HTR-8/SVneo (cell line): ENCODE measurements around the gene ITFG2.

Source experiments
- DNase-seq: peaks from one replicate; pipeline ENCODE4 v3.0.0; 2011; ENCODE audit warnings: low spot score, mixed read lengths; ENCODE audit not compliant: insufficient read length
- FAIRE-seq: peaks from 2 replicates; lab custom pipeline; 2011; peaks lifted over from hg19 to GRCh38; lab: Jason Lieb, UNC

Gene ITFG2

DNA sequence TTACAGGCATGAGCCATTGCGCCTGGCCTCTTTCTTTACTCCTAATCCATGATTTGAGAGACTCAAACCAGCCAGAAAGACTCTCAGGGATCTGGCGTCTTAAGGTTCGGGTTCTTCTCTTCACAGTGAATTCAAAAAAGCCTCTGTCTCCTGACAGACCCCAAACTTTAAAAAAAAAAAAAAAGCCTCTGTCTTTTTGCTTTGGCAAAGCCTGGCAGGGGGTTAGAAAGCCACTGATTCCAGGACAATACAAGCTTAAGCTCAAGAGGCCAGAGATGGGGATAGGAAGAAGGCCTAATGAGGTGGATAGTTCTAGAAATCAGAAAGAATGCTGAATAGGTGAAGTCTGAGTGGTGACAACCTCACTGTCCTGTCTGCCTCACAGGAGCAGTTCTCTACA lies 13.6 kb downstream of the ITFG2 start:
- no peak for FAIRE-seq

DNA sequence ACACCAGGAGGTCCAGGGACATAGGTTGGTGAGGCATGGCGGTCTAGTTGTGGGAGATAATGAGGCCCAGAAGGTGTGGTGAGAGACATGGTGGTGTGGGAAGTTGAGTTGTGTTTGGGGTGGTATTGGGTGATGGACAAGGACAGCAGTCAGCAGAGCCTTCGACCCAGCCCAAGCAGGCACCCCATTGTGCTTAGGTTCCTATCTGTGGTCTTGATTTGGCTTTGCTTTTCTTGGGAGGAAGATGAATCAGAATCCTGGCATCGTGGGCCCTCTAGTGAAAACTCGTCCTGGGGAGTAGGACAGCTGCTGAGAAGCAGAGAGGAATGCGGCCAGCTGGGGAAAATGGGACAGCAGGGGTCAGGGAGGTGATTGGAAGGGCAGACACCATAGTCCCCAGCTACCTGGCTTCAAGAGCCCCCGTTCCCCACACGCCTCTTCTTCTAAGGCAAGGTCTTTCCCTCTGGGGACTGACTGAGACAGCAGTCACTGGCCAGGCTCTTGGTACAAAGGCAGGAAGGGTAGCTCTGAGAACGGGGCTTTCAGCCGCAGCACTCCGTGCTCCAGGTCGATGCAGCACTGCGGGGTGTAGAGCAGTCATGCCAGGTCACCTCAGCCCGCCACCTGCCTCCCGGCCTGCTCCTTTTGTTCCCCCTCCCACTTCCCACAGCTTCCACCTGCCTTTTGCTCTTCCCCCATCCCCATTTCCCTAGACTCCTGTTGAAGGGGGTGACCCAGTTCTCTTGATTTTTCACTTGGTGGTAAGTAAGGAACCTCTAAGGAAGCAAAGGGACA lies 14.4 kb downstream of the ITFG2 start:
- no peak for FAIRE-seq
- no peak for DNase-seq

More for the DNA sequence above, 13.6 kb downstream of the ITFG2 start:
- no peak for DNase-seq

- no peak for FAIRE-seq
These were observed 16.8 kb downstream of the ITFG2 start for GRCh38 chr12:2829275-2829674.

DNA sequence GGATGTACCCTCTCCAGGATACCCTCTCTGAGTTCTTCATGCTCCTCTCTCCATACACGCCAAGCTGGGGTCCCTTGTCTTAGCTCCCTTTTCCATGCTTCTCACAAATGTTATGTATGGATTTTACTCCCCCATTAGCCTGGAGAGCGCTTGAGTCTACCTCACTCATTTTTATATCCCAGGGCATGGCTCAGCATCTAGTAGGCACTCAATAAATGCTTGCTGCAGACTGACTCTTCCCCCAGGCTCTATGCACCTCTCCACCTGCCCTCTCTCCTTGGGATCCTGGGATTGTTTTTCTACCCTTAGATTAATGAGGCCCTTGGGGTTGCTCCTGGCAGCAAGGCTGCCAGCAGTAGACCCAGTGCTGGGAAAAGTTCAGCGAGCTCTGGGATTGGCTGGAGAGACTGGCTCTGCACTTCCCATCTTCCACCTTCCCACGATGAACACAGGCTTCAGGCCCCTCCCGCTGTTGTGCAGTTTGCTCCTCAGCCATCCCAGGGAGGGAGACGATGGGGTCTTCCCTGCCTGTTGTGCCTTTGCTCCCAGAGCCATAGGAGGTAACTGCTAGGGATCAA lies 20.2 kb downstream of the ITFG2 start:
- FAIRE-seq (no peak), DNase-seq (no peak)

More at GRCh38 chr12:2829275-2829674, 16.8 kb downstream of the ITFG2 start:
- DNase-seq = no peak

DNA sequence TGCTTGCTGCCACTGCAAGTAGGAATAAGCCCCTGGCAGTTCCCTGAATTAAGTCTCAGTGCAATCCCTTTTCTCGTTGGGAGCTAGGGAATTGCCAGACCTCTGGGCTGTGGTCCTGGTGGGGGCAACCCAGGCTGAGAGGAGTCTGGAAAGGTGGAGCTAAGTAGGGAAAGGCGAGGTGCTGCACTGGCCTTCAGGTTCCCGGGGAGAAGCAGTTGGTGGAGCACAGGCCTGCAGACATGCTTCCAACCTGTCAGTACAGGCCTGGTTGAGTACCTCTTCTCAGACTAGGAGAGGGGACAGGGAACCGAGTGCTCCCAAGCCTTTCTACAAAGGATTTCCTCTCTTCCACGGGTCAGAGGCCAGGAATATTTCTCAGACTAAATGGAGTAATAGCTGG lies 20.9 kb downstream of the ITFG2 start:
- FAIRE-seq (no peak), DNase-seq (no peak)

DNA sequence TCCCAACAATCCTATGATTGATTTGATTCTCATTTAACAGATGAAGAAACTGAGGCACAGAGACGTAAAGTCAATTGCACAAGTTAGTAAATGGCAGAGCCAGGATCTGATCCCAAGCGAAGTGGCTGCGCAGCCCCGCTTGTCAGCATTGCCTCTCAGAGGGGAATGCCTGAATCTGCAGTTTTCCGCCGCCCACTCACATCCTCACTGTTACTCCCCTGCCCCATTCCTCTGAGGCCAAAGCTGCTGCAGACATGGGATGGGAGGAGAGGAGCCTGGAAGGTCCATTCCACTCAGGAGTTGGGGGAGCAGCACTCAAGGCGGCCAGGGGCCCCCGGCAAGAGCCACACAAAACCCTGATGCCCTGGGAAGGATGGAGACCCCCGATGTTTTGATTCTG lies 21.3 kb downstream of the ITFG2 start:
- no peak for FAIRE-seq
- no peak for DNase-seq

DNA sequence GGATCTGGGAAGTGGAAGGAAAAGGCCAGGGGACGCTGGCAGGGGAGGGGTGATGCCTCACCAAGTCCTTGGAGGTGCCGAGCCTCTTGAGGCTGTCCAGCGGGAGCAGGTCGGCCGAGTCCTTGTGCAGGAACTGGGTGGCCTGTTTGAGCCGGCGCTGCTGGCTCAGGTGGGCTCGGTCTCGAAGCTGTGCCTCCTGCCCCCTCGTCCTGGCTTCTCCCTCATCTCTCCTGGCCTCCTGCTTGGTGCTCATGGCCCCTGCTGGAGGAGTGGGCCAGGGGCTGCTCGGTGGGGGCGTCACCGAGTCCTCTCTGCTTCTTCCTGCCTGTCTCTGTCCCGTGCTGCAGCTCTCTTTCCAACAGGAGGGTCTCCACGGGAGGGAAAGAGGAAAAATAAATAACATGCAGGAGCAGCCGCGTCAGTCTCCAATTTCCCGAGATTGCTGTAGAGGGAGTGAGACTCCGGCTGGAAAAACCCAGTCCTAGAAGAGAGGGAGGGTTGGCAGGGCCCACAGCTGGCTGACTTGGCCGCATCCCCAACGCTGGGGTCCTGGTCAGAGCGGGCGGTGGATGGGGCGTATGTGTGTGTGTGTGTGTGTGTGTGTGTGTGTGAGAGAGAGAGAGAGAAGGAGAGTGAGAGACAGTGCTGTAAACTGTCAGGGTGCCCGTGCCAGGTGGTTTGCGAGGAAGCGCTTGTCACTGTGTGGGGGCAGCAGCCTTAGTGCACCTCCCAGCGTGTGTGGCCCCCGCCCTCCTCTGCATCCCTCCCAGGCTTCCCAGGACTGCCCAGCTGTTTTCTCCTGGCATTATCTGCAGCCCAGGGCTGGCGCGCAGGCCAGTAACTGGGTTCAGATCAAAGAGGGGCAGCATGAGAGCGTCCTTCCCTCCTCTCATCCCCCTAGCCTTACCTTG lies 22.4 kb downstream of the ITFG2 start, which contains the start of gene NRIP2:
Gene NRIP2, minus strand, starts transcription at position 455 of the 911 bp plus-strand sequence. Its CDS starts 52 bp downstream, at position 403.
- FAIRE-seq (no peak), DNase-seq (no peak)

- DNase-seq (no peak), FAIRE-seq (no peak)
These were observed 23.4 kb downstream of the ITFG2 start for GRCh38 chr12:2835691-2836403.

DNA sequence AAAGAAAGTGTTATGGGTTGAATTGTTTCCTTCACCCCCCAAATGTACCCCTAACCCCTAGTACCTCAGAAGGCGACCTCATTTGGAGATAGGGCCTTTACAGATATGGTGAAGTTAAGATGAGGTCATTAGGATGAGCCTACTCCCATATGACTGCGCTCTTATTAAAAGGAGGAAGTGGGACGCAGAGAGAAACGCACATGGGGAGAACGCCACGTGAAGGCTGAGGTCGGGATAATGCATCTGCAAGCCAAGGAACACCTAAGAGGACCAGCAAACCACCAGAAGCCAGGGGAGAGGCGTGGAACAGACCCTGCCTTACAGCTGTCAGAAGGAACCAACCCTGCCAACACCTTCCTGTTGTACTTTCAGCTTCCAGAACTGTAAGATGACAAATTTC lies 24.1 kb downstream of the ITFG2 start:
- no peak for FAIRE-seq
- no peak for DNase-seq

DNA sequence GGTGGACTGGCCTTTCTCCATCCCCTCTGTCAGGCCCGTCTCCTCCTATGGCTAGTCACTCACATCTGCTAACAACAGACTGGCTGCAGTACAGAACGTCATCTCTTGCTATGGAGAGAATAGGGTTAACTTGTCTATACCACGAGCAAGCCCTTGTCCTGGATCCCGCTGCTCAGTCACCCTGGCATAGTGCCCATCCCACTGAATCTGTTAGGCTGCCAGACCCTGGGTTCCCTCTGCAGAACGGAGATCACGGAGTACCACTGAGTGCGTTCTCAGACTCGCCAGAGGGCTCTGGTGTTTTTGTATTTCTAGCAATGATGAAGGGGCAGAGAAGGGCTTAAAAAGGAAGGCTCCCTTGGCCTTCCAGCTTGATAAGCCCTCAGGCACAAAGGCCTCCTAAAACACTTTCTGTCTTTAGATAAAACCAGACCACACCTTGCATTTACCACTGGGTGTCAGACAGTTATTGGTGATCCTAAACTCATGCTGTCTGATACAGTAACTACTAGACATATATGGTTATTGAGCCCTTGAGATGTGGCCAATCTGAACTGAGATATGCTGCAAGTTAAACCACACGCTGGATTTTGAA lies 28.7 kb downstream of the ITFG2 start:
- no peak for FAIRE-seq
- no peak for DNase-seq

- FAIRE-seq (no peak), DNase-seq (no peak)
These were observed 30.5 kb downstream of the ITFG2 start for GRCh38 chr12:2842948-2843347.

DNA sequence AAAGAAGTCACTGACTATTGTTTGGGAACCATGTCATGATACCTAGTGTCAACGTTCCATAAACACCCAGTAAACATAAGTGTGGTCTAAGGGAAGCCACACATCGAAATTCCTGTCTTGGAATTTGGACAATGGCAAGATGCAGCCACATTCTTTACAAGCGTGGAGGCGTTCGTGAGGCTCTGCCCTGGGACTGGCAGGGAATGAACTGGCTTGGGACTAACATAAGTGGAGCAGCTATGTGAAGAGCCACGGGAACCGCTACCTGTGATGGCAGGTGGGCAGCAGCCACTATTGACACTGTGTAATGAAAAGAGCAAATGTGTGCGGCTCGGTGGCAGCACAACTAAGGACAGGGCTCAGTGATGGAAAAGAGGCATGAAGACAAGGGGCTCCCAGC lies 32.3 kb downstream of the ITFG2 start:
- DNase-seq (no peak), FAIRE-seq (peak; percentile 69)

DNA sequence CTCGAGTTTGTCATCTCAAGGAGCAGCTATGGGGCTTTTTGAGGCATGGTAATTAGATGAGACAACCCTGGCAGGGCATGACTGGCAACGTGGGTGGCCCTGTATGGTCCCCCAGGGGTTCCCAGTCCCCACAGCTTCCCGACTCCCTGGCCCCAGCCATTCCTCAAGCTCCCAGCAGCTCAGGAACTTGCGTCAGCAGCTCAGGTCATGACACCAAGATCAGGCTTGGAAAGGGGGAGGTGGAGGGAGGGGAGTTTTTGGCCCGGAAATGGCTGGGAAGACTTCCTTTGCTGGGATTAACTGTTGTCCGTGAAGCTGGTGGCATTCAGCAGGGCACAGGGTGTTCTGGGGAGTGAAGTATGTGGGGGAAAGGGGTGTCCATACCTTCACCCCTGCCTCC lies 32.8 kb downstream of the ITFG2 start:
- FAIRE-seq = peak; percentile 76
- DNase-seq = peak; percentile 85

GRCh38 chr12:2851931-2852330 lies 39.5 kb downstream of the ITFG2 start:
- DNase-seq (no peak), FAIRE-seq (no peak)

GRCh38 chr12:2853626-2854025 lies 41.2 kb downstream of the ITFG2 start:
- FAIRE-seq (peak; percentile 87), DNase-seq (peak; percentile 96)

DNA sequence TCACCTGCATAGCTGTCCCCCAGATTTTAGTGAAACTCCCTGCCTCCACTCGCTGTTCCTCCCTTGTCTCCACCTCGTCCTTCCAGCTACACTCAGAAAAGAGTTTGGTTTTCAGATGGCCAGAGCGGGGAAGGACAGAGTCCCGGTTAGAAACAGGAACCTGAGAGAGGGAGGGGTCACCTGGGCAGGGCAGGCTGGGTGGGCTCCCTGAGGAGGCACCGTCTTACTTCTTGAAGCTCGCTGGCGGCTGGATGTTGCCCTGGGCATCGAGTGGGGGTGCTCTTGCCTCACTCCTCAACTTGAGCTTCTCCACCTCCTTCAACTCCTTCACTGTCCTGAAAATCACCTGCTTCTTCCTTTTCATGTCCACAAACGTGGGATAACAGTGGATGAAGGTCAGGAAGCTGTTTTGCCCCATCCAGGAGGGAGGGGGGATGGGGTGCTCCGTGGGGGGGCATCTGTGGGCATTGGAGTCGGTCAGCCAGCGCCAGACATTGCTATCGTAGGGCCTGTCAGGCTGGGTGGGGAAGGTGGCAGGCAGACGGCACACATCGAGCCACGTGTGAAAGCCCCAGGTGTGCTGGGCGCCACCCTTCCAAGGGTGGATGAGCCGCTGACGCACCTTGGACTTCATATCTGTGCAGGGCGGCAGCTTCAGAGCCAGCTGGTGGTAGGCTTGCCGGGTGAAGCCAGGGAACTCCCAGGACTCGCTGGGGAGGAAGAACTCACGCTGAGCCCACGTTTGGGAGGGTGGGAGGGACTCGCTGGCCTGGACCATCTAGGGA lies 42.4 kb downstream of the ITFG2 start:
- FAIRE-seq (no peak), DNase-seq (no peak)

GRCh38 chr12:2855546-2855945 lies 43.1 kb downstream of the ITFG2 start:
- FAIRE-seq (no peak), DNase-seq (no peak)

- DNase-seq = no peak
These were observed 43.6 kb downstream of the ITFG2 start for GRCh38 chr12:2856051-2856450.

DNA sequence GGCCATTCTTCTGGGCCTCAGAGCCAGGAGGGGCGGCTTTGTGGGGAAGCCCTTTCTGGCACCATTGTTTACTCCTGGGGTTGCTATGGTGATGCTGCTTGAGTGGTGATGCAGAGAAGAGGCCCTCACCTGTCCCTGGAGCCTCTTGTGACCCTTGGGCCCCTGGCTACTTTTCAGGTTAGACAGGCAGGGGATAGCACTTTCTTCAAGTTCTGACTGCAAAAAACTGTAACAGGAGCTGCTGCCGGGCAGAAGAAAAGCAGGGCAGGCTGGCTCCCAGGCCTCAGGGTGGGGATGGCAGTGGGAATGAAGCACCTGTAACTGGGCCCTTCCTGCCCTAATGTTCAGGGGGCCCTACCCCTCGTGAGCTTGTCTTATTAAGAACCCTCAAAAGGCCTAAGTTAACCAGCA lies 44.6 kb downstream of the ITFG2 start, which contains the start of gene TEX52:
Gene TEX52, minus strand, starts transcription at position 19 of the 411 bp plus-strand sequence. Its CDS starts 13 bp downstream, at position 6.
- no peak for DNase-seq
- no peak for FAIRE-seq

More at GRCh38 chr12:2856051-2856450, 43.6 kb downstream of the ITFG2 start:
- FAIRE-seq = peak; percentile 42
